Measurements from ENCODE around the gene CDPF1. TPM values are rescaled to one million over a fixed set of nuclear protein-coding genes. Genes with fewer than 3 reads are reported as not detected.

CDPF1 gene
- polyA plus RNA-seq, 2 of the 4 experiments (the other 2 are of a cell fraction), result 8.9 to 9.6 TPM

DNA sequence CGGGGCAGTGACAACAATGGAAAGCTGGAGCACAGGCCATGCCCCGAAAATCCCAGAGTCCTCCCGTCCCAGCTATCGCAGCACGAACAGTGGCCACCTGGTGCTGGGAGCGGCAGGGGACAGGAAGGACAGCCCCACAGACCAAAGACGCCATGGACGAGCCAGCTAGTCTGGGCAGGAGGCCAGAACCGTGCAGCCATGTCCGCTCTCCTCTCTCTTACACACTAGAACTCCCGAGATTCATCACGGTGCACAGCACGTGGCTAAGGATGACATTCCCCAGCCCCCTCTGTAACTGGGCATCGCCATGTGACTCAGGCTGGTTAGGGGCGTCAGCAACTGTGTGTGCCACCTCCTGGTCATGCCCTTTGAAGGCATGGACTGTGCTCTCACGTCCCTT, 4.6 kb downstream of the CDPF1 start:
- POLR2A ChIA-PET, result interaction anchor here (1.2 kb wide), 1 partner anchor 136 kb away, joined by 3 read pairs; no protein-coding TSS in a partner anchor
- Histone ChIP-seq H3K4me3 (no peak overlapping the region), H3K9me3 (no peaks in the 10 kb centered on the region), H3K4me1 (no peaks in the 10 kb centered on the region), H3K4me2 (no peak overlapping the region), H3K27ac (no peak overlapping the region)
- WGBS (ENCODE audit: missing lambda C conversion rate), result 88% methylated on average over 12 of the region's 16 CpGs
- TF ChIP-seq RNF2 (IDR thresholded peaks at IDR 0.05; ENCODE audit: borderline replicate concordance, low read depth) (no peak), HES2 (IDR thresholded peaks at IDR 0.05) (no peak), HDAC2 (IDR thresholded peaks at IDR 0.05) (no peak), CHD2 (IDR thresholded peaks at IDR 0.05; ENCODE audit: low read length, partially characterized antibody) (no peak), JUNB (IDR thresholded peaks at IDR 0.05) (no peak), NR3C1 (IDR thresholded peaks at IDR 0.05) (no peak), ZNF302 (CRISPR knock-in tag; IDR thresholded peaks at IDR 0.05) (no peak), PHF8 (IDR thresholded peaks at IDR 0.05; ENCODE audit: borderline replicate concordance, low read depth) (no peak), MAFK (IDR thresholded peaks at IDR 0.05; ENCODE audit: partially characterized antibody) (no peak)
- FAIRE-seq, result no peak
- ATAC-seq, result no peak
- CTCF ChIA-PET, result interaction anchor here (0.6 to 1.4 kb wide), 3 partner anchors 61 to 293 kb away, joined by 3 to 4 read pairs (median 3); no protein-coding TSS in a partner anchor
- DNase-seq (ENCODE audit: low read depth in 1 of 2, low spot score in 1 of 2), result no peak

- CTCF ChIA-PET, result interaction anchor here (0.5 to 1.4 kb wide), 5 partner anchors 16 to 250 kb away, joined by 3 to 4 read pairs (median 3); no protein-coding TSS in a partner anchor
- no peak for FAIRE-seq
Observed at GRCh38 chr22:46244771-46245170, 5.3 kb downstream of the CDPF1 start.

More at GRCh38 chr22:46244771-46245170, 5.3 kb downstream of the CDPF1 start:
- WGBS (ENCODE audit: missing lambda C conversion rate), result 69% methylated on average over 2 of the region's 9 CpGs
- TF ChIP-seq, protein P1, sequence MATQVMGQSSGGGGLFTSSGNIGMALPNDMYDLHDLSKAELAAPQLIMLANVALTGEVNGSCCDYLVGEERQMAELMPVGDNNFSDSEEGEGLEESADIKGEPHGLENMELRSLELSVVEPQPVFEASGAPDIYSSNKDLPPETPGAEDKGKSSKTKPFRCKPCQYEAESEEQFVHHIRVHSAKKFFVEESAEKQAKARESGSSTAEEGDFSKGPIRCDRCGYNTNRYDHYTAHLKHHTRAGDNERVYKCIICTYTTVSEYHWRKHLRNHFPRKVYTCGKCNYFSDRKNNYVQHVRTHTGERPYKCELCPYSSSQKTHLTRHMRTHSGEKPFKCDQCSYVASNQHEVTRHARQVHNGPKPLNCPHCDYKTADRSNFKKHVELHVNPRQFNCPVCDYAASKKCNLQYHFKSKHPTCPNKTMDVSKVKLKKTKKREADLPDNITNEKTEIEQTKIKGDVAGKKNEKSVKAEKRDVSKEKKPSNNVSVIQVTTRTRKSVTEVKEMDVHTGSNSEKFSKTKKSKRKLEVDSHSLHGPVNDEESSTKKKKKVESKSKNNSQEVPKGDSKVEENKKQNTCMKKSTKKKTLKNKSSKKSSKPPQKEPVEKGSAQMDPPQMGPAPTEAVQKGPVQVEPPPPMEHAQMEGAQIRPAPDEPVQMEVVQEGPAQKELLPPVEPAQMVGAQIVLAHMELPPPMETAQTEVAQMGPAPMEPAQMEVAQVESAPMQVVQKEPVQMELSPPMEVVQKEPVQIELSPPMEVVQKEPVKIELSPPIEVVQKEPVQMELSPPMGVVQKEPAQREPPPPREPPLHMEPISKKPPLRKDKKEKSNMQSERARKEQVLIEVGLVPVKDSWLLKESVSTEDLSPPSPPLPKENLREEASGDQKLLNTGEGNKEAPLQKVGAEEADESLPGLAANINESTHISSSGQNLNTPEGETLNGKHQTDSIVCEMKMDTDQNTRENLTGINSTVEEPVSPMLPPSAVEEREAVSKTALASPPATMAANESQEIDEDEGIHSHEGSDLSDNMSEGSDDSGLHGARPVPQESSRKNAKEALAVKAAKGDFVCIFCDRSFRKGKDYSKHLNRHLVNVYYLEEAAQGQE (IDR thresholded peaks at IDR 0.05), result no peak
- TF ChIP-seq TFCP2L1 (CRISPR knock-in tag; IDR thresholded peaks at IDR 0.05) (no peak), RARB (CRISPR knock-in tag; IDR thresholded peaks at IDR 0.05) (no peak), GATA3 (IDR thresholded peaks at IDR 0.05; ENCODE audit: borderline replicate concordance) (no peak), RFX5 (IDR thresholded peaks at IDR 0.05) (no peak), HEYL (CRISPR knock-in tag; IDR thresholded peaks at IDR 0.05) (no peak), SMC3 (IDR thresholded peaks at IDR 0.05) (no peak), MAFK (IDR thresholded peaks at IDR 0.05; ENCODE audit: partially characterized antibody) (no peak), NR3C1 (IDR thresholded peaks at IDR 0.05) (no peak), RAD21 (conservative IDR thresholded peaks at IDR 0.05 in 1 of 2, IDR thresholded peaks at IDR 0.05 in 1 of 2) (no peak), CBX2 (IDR thresholded peaks at IDR 0.05; ENCODE audit: borderline replicate concordance, low read depth) (no peak), CEBPB (IDR thresholded peaks at IDR 0.05) (no peak), JUNB (IDR thresholded peaks at IDR 0.05) (no peak), CHD2 (IDR thresholded peaks at IDR 0.05; ENCODE audit: low read length, partially characterized antibody) (no peak)
- TF ChIP-seq, protein P2, sequence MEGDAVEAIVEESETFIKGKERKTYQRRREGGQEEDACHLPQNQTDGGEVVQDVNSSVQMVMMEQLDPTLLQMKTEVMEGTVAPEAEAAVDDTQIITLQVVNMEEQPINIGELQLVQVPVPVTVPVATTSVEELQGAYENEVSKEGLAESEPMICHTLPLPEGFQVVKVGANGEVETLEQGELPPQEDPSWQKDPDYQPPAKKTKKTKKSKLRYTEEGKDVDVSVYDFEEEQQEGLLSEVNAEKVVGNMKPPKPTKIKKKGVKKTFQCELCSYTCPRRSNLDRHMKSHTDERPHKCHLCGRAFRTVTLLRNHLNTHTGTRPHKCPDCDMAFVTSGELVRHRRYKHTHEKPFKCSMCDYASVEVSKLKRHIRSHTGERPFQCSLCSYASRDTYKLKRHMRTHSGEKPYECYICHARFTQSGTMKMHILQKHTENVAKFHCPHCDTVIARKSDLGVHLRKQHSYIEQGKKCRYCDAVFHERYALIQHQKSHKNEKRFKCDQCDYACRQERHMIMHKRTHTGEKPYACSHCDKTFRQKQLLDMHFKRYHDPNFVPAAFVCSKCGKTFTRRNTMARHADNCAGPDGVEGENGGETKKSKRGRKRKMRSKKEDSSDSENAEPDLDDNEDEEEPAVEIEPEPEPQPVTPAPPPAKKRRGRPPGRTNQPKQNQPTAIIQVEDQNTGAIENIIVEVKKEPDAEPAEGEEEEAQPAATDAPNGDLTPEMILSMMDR (IDR thresholded peaks at IDR 0.05), result no peak
- Histone ChIP-seq H3K27ac (no peak overlapping the region), H3K4me3 (no peak overlapping the region), H3K4me2 (no peak overlapping the region), H3K9me3 (no peaks in the 10 kb centered on the region), H3K4me1 (no peaks in the 10 kb centered on the region)
- POLR2A ChIA-PET, result interaction anchor here (1.2 kb wide), 1 partner anchor 136 kb away, joined by 3 read pairs; no protein-coding TSS in a partner anchor
- no peak for DNase-seq (ENCODE audit: low read depth in 1 of 2, low spot score in 1 of 2)
- no peak for ATAC-seq
